ENCODE data around the gene ZNF622. TPM values are rescaled to one million over a fixed set of nuclear protein-coding genes. Genes with fewer than 3 reads are reported as not detected.
A peak's percentile ranks its signal among the peaks of the same experiment; 100 is the strongest.

ZNF622 gene
- polyA plus RNA-seq, 1 donor (not counting 4 experiments of a cell fraction or from before 2014, with no cell fraction given), result 23.1 TPM

DNA sequence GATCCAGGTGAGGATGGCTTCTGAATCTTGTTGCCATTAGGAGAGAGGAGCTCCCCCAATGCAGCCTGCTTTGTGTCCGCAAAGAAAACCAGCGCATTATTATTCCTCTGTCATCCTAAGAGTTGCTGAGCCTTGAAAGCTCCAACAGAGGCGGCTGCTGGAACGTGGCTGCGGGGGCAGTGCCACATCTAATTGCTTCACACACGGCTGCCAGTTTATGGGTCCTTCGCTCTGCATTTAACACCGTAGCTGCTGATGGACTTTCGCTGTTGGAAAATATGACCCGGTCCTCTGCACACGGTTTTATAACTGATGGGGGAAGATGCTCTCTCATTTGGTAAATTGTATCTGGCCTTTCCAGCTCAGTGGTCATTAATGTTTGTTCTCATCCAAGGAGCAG, 38.0 kb downstream of the ZNF622 start:
- no peaks in the 10 kb centered on the region for H3K79me2 ChIP-seq (ENCODE audit: control insufficient read depth, insufficient read depth, low read length)
- H3K36me3 ChIP-seq (ENCODE audit: control insufficient read depth in 2 of 2, extremely low read depth in 1 of 2, insufficient read depth in 2 of 2, low read length in 2 of 2), result no peaks in the 10 kb centered on the region
- no peaks in the 10 kb centered on the region for H4K20me1 ChIP-seq (ENCODE audit: control insufficient read depth, extremely low read depth, insufficient read depth, low read length)
- H3K9me3 ChIP-seq (ENCODE audit: control insufficient read depth, low read depth, low read length), result no peaks in the 10 kb centered on the region
- H3K9me1 ChIP-seq (ENCODE audit: control insufficient read depth, extremely low read depth, insufficient read depth, low read length), result no peaks in the 10 kb centered on the region
- dilution Hi-C loops (cut with MboI; ENCODE audit: extremely low pct_ligation_motif_present, low sequenced_read_pairs), result no loop called here
- no peaks in the 10 kb centered on the region for H3K27me3 ChIP-seq (ENCODE audit: control insufficient read depth, extremely low read depth, insufficient read depth, low read length)
- H3K4me3 ChIP-seq (ENCODE audit: control insufficient read depth in 2 of 3, extremely low read depth in 1 of 3, insufficient read depth in 2 of 3, low read depth in 1 of 3, low read length in 3 of 3), result no peak overlapping the region
- no peak for TF ChIP-seq EZH2 (IDR thresholded peaks at IDR 0.05; ENCODE audit: low read length)
- no peak for TF ChIP-seq CTCF (optimal IDR thresholded peaks at IDR 0.05 in 1 of 3, IDR thresholded peaks at IDR 0.05 in 1 of 3, conservative IDR thresholded peaks at IDR 0.05 in 1 of 3; ENCODE audit: extremely low read depth in 1 of 3, insufficient read depth in 2 of 3, low read length in 3 of 3)
- no peak overlapping the region for H3K4me2 ChIP-seq (ENCODE audit: control insufficient read depth, extremely low read depth, insufficient read depth, low read depth, low read length)
- DNase-seq (ENCODE audit: low read depth, low spot score) (no peak), FAIRE-seq (no peak)
- no peak overlapping the region for H3K27ac ChIP-seq (ENCODE audit: control insufficient read depth, insufficient read depth, low read length)
- no peak overlapping the region for H2AFZ ChIP-seq (ENCODE audit: control insufficient read depth, low read length)
- H3K4me1 ChIP-seq (ENCODE audit: control insufficient read depth, extremely low read depth, insufficient read depth, low read length), result no peaks in the 10 kb centered on the region
- no peak overlapping the region for H3K9ac ChIP-seq (ENCODE audit: control insufficient read depth, extremely low read depth, insufficient read depth, low read length)

DNA sequence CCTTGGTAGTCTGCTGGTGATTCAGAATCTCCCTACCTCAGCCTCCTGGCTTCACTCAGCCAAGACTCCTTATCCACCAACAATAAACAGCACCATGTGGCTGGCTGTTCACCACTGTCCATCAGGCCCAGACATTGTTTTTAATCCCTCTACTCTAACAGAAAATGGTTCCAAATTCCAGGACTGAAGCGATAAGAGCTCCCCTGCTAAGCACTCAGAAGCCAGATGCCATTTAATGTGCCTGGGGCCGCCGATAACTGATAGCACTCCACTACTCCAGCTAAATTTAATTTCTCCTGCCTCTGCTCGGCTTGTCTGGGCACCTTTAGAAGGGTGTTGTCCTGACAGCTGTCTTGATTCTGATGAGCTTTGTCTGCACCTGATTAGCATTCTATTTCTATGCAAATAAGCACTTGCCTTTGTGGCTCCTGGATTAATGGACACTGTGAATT, 47.1 kb downstream of the ZNF622 start:
- peaks cover 5% of the 10 kb centered on the region for H3K4me1 ChIP-seq (ENCODE audit: control insufficient read depth, extremely low read depth, insufficient read depth, low read length)
- dilution Hi-C loops (cut with MboI; ENCODE audit: extremely low pct_ligation_motif_present, low sequenced_read_pairs), result no loop called here
- no peaks in the 10 kb centered on the region for H3K27me3 ChIP-seq (ENCODE audit: control insufficient read depth, extremely low read depth, insufficient read depth, low read length)
- H3K27ac ChIP-seq (ENCODE audit: control insufficient read depth, insufficient read depth, low read length), result no peak overlapping the region
- no peak overlapping the region for H3K9ac ChIP-seq (ENCODE audit: control insufficient read depth, extremely low read depth, insufficient read depth, low read length)
- FAIRE-seq (peak; percentile 32), DNase-seq (ENCODE audit: low read depth, low spot score) (no peak)
- H4K20me1 ChIP-seq (ENCODE audit: control insufficient read depth, extremely low read depth, insufficient read depth, low read length), result no peaks in the 10 kb centered on the region
- H3K9me1 ChIP-seq (ENCODE audit: control insufficient read depth, extremely low read depth, insufficient read depth, low read length), result no peaks in the 10 kb centered on the region
- no peaks in the 10 kb centered on the region for H3K9me3 ChIP-seq (ENCODE audit: control insufficient read depth, low read depth, low read length)
- no peaks in the 10 kb centered on the region for H3K36me3 ChIP-seq (ENCODE audit: control insufficient read depth in 2 of 2, extremely low read depth in 1 of 2, insufficient read depth in 2 of 2, low read length in 2 of 2)
- peak overlapping the region; percentile 63 for H2AFZ ChIP-seq (ENCODE audit: control insufficient read depth, low read length)
- no peak overlapping the region for H3K4me3 ChIP-seq (ENCODE audit: control insufficient read depth in 2 of 3, extremely low read depth in 1 of 3, insufficient read depth in 2 of 3, low read depth in 1 of 3, low read length in 3 of 3)
- H3K4me2 ChIP-seq (ENCODE audit: control insufficient read depth, extremely low read depth, insufficient read depth, low read depth, low read length), result no peak overlapping the region
- no peaks in the 10 kb centered on the region for H3K79me2 ChIP-seq (ENCODE audit: control insufficient read depth, insufficient read depth, low read length)
- no peak for TF ChIP-seq CTCF (optimal IDR thresholded peaks at IDR 0.05 in 1 of 3, IDR thresholded peaks at IDR 0.05 in 1 of 3, conservative IDR thresholded peaks at IDR 0.05 in 1 of 3; ENCODE audit: extremely low read depth in 1 of 3, insufficient read depth in 2 of 3, low read length in 3 of 3)
- no peak for TF ChIP-seq EZH2 (IDR thresholded peaks at IDR 0.05; ENCODE audit: low read length)

Data from keratinocyte (primary cell).